HG02870 (cell line): ENCODE measurements around the gene TFCP2L1.

Experiments
- ATAC-seq: cut with Tn5 transposase; IDR thresholded peaks from one replicate; pipeline ENCODE4 v1.9.1; 2021; ENCODE audit warnings: mild to moderate bottlenecking, moderate library complexity; ENCODE audit not compliant: unreplicated experiment

TFCP2L1 gene

DNA sequence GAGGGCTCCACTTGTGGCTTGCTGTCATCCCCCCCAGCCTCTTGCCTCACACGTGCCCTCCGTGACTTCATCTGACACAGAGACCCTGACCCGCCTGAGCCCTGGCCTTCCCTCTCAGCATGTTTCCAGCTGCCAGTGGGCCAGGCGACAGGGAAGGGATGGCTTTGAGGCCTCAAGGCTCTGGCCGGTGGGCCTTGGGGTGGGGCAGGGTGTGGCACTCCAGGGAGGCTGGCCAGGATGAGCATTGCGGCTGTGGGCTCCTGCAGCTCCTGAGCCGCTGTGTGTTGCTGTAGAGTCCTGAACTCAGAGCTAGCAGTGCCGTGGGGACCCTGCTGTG, 85.0 kb downstream of the TFCP2L1 start:
- ATAC-seq, result no peak

DNA sequence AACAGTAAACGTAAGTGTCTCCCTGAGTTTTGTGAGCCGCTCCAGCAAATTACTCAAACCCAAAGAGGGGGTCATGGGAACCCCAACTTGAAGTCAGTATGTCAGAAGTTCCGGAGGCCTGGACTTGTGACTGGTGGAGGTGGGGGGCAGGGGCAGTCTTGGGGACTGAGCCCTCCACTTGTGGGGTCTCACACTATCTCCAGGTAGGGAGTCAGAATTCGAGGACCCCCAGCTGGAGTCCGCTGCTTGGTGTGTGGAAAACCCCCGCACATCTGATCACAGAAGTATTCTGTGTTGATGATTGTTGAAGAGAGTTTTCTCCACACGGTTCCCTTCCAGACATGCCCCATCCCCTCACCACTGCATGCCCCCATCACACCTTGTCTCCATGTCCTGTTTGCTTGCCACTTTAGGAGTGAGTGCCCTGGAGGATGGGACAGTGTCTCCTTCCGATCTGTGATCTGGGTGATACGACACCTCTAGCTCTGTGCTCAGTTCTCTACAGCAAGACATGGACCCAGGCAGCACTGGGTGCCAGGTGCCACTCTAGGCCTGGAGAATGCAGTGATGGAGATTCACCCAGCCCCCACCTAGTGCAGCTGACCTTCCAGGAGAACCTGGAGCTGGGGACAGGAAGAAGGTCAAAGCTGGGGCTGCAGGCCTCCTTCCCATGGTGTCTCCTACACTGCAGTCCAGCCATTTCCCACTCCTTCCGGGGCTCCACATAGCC, 85.6 kb downstream of the TFCP2L1 start:
- ATAC-seq, result no peak

DNA sequence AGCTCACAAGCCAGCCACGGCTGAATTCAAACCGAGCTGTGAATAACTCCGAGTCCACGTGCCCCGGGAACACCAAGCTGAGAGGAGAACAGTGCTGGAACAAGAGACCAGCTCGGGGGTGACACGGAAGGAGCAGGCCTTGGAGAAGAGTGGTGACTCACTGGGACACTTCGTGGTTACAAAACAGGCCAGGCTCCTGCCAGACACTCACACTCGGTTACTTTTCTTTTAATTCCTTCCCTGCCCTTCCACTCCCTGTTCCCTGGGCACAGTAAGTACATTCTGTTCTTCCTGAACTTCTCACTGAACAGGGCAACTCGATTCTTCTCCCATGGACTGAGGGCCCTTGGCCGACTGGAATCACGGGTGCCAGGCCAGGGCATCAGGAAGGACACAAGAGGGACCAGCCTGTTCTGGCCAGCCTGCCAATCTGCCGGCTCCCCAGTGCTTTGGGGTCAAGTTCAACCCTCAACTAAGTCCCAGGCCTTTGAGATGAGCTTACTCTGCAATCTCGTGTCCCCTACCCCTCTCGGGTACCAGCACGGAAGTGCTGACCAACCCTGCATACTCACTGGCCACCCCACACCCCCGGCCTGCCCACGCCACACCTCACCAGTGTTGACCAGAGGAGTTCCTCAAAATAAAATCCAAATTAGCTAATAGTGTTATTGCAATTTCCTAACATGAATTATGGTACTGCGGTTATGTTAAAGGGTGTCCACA, 87.5 kb downstream of the TFCP2L1 start:
- no peak for ATAC-seq

DNA sequence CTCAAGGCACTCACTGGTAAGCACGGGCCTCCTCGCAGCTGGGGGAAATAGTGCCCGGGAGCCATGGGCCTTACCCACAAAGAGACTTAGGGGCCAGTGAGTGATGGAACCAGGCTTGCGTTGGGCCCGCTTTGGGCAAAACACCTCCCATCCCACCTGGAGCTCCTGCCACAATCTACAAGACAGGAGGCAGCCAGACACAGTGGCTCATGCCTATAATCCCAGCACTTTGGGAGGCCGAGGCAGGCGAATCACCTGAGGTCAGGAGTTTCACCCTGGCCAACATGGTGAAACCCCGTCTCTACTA, 88.2 kb downstream of the TFCP2L1 start:
- no peak for ATAC-seq

DNA sequence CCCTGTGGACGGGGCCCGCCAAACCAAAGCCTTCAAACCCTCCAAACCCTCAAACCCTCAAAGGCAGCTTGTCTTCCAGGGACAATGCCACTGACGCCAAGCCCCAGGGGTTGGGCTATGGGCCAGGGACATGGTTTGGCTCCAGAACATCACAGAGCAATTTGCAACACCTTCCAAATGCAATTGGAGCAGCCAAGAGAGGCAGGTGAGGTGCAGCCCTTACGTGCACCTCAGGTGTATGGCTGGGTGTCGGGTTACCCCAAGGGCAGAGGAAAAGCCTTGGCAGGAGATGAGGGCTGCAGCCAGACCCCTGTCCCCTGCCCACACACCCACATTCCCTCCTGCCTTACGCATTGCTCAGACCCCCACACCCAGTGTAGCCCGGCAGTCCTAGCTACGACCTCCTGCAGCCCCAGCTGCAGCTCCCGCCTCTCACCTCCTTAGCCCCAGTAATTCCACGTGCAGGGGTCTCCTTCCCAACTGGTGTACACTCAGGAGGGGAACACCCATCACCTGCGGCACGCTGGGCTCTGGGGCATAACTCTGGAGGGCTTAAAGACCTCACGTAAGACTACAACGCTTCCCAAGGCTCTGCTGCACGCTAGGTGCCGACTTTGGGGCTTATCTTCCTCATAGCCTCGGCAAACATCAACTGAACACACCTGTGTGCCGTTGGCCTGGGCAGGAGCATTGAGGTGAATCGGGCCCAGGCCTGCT, 88.7 kb downstream of the TFCP2L1 start:
- ATAC-seq, result no peak

DNA sequence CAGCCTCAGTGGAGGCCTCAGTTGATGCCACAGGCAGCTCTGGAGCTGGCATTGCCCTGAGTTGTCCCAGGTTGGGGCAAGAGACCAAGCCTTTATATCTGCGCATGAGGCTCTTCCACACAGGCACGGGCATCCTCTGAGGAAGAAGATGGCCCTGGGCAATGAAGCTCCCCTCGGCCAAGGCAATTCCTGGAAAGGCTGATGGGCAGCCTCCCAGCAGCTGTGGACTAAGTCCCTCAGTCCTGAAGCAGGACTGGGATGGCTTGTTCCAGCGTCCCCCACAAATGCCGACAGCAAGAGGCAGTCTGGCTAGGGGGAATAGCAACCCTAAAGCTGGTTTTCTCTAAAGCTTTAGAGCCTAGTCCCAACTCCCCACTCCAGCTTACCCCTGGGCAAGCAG, 90.0 kb downstream of the TFCP2L1 start:
- no peak for ATAC-seq

DNA sequence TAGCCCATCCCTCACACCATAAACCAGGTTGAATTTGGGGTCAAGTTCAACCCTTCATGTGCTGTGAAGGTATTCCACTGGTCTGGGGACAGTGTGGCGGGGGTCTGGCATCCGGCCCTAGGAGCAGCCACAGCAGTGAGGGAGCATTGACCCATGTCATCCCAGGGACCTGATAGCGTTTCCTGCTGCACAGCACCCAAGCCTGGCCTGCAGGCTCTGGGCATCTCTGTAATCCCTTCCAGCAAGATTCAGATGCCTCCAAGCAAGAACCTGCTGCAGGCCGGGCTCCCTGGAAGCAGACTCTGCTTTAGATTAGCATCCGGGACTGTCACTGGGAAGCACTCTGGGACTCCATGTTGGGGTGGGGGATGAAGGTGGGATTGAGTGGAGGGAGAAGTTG, 90.4 kb downstream of the TFCP2L1 start:
- ATAC-seq, result no peak

DNA sequence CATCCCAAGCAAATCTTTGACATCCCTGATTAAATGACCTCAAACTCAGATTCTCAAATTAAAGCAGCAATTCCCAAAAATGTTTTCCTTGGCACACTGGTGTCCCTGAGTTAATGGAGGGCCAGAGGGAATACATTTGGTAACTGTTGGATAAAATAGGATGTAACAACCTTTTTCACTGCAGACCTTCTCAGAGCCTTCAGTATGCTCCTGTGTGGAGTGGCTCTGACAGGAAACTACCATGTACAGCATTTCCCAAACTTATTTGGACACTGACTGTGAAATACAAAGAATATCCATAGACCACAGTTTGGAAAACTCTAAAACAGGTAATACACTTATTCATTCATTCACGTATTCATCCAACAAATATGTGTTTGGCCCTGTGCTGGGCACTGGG, 91.8 kb downstream of the TFCP2L1 start:
- ATAC-seq, result no peak

DNA sequence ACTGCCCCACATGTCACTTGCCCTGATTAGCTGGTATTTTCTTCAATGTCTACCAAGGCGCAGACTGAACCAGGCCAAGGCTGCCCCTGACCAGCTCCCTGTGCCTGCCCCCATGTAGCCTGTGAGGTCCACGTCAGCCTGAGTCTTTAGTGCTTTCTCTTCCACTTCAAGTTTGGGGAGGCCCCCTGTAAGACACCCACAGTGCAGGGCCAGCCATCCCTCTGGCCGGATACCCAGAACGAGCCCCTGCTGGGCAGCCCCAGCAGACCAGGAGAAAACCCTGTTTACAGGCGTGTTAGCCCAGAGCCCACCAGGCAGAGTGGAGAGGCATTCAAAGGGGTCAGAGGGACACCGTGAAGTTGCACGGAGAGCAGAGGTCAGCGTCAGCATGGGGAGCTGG, 92.4 kb downstream of the TFCP2L1 start:
- no peak for ATAC-seq

DNA sequence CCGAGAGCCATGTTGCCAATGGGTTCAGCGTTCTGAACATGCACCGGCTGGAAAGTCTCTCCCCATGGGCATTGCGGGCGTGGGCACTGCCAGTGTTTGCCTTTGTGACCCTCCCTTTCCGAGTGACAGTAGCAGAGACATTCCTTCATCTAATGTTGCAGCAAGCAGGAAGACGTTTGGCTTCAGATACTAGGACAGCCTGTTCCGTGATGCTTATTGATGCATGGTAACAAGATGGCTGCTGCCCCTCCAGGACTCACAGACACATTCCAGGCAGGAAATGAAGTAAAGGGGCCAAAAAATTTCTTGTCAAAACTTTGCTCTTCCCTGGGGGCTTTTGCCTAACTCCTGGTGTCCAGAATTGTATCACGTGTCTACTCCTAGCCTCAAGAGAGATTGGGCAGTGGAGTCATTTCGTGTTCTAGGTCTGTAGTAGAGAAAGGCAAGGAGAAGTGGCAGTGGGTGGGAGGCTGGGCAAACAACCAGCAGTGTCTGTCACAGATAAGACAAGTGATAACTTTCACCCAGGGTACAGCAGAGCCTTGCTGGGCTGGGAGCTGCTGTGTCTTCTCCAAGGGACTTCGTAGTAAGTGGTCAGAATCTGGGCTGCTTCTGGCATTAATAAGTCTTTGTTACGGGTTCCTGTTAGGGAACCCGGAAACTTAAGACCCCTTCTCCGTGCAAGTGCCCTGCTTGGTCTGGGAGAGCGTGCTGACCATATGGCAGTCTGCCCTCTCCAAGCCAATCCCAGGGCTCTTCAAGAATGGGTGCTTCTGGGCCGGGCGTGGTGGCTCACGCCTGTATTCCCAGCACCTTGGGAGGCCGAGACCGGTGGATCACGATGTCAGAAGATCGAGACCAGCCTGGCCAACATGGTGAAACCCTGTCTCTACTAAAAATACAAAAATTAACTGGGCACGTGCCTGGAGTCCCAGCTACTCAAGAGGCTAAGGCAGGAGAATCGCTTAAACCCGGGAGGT, 93.5 kb downstream of the TFCP2L1 start:
- no peak for ATAC-seq

DNA sequence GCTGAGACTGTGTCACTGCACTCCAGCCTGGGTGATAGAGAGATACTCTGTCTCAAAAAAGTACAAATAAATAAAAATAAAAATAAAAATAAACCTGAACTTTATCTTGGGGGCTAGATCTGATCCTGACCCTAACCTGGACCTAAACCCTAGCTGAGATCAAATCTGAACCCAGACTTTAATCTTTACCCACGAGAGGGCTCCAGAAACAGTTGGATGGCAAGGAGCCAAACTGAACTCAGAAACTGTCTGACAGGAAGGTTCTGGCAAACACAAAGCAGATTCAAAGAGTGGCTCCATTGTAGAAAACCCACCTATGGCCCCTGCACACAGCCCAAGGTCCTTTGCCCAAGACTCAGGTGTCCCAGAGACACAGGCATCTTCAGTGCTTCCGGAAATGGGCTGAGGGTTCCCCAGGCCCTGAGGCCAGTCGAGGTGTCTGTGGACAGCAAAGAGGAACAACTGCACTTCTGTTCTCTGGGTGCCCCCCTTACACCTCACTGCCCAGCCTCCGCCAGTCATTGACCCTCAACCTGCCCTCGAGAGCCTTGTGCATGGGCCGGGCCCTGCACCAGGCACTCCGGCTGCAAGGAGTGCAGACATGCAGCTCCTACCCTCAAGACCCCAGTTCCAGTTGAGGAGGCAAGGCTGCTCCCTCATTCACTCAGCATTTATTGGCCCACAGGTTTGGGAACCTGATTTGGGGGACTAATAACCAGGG, 95.2 kb downstream of the TFCP2L1 start:
- ATAC-seq, result no peak

DNA sequence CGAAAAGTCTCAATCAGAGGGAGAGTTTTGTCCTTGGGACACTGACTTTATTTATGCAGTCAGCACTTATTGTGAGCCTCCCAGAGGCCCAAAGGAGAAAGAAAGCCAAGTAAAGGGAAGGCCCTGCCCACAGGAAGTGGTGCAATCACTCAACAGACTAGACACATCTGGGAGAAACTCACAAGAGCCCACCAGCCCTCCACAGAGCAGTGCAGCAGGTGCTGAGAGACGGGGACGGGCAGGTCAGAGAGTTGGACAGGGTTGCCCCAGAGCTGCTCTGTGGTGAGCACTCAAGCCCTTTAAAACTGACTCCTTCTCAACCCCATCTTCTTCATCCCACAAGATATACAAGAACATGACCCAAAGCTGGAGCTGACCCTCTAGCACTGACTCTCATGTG, 96.0 kb downstream of the TFCP2L1 start:
- no peak for ATAC-seq

DNA sequence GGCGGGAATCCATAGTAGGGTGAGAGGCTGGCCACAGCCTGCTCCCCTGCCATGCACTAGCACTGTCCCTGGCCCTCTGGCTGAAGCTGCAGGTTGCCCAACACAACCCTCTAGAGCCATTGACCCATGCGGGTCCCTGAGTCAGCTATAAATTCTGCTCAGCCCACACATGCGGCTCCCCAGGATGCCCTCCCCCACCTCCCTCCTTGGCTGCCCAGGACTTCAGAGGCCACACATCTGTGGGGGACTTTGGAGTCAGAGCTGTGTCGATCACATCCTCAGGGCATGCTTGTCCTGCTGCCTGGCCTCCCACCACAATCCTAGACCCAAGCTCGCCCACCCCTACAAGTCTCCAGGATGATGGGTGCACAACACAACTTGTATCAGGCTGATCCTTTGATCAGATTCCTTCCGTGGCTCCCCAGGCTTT, 97.0 kb downstream of the TFCP2L1 start:
- ATAC-seq, result no peak

DNA sequence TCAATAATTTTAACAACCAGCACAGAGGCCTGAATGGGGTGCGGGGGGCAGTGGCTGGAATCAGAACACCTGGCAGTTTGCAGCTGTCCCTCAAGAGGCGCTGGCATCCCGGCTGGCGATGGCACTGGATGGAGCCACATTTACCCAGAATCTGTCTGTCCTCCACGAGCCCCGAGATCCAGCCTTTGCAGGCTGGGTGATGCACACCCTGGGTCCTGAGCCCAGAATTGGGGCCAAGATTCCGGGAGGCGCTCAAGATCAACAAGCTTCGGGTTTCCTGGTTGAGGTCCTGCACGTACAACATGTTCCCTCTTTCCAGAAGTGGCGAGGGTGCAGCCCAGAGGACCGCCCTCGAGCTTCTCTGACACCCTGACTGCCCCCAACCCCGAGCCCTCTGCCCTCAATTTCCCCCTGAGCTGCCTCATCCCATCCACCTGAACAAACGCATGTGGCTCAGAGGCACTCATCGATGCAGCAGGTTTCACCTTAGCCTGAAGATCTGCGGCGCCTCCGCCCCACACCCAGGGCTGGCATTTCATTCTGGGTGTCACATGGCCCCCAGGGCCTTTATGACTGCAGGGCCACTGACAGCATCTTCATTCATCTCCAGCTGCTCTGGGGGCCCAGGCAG, 97.5 kb downstream of the TFCP2L1 start:
- ATAC-seq, result no peak

DNA sequence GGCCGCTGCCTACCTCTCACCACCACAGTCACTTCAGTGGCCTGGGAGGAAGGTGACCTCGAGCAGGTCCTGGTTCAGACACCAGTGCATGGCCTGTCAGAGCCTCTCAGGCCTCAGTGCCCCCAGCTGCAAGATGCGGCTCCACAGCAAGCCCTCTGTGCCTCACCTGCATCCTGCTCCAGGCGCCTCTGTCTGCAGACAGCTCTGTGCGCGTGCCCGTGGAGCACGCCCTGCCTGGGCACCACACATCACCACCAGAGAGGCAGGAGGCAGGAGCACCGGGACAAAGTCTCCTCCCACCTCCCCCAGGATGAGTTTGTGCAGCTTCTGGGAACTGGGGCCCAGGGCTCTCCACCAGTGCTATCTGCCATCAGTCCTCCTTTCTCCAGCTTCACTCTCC, 98.7 kb downstream of the TFCP2L1 start:
- no peak for ATAC-seq

DNA sequence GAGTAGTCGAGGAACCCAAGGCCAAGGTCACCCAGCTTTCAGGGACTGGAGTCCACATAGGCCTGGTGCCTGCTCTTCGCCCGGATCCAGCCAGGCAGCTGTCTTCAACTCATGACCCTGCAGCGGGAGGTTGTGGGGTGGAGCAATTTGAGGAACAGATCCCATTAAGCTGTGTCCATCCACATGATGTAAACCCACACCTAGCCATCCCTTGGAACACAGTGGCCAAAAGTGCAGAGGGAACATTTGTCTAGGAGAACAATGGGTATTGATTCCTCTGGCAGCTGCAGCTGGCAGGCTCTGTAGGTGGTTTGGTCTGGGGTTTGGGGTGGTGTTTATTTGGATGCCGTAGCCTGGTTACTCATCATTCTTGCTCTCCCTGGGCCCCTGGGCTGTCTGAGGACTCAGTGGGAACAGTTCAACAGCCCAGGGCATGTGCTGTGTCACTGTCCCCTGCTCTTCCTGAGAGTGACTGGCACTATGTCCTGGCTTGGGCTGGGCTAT, 99.4 kb downstream of the TFCP2L1 start:
- ATAC-seq, result no peak

DNA sequence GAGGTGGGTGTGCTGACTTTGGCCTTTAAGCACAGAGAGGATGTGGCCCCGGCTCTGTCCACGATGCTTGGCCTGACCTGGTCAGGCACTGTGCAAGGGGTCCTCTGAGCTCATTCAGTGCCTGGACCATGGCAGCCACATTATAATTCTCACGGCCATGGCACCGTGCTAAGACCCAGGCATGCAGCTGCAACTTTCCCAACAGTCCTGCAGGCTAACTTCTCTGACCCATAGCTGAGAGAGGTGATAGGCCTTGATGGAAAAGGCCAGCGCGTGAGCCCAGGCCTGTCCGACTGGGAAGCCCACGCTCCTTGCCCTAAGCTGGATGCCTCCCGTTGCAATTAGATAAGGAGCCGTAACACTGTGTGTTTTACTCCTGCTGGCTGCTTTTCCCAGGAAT, 99.9 kb downstream of the TFCP2L1 start:
- ATAC-seq, result no peak

DNA sequence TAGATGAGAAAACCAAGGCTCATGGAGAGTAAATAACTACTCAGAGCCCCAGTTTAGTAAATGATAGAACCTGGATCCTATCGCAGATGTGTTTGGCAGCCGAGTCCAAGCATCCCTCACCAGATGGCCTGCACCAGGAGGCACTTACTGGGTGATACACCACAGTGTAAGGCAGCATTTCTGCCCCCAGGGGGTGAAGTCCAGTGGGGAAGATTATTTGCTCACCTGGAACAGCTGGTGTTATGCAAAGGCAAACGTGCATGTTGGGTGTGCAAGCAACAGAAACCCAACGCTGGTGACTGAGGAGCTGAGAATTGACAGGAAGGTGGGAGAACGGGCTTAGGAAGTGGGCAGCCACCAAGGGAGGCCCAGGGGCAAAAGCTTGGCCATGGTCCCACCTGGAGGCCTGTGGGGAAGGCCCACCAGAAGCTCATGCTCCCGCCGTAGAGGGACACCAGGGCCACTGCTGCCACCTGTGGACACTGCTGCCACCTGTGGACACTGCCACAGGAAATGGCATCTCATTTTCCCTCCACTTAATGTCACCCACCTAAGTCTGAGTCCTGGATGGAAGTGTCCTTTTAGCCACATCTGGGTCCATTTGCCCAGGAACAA, 100.6 kb downstream of the TFCP2L1 start:
- ATAC-seq, result no peak

DNA sequence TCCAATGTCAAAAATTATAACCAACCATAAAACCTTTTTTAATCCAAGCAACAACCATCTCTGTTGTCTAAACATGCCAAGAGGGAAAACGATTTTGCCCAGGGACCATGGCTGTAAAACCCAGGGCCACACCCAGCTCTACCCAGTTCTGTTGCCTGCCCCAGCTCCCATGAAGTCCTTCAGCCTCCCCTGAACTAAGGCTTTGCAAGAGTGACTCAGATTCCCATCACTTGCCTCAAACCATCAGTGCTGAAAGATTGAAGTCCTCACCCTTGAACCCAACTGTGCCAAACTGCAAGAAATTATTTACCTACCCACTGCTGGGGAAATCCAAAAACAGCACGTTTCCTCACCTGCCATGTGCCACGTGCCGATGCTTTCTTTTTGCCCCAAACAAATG, 102.5 kb downstream of the TFCP2L1 start:
- ATAC-seq, result no peak
